ENCODE results near the gene SOWAHC.
"Not testable (repeated sequence)": the region's sequence is repeated elsewhere in the genome, so short reads cannot be mapped to it uniquely, and the experiment has no call there.

The SOWAHC gene, protein sequence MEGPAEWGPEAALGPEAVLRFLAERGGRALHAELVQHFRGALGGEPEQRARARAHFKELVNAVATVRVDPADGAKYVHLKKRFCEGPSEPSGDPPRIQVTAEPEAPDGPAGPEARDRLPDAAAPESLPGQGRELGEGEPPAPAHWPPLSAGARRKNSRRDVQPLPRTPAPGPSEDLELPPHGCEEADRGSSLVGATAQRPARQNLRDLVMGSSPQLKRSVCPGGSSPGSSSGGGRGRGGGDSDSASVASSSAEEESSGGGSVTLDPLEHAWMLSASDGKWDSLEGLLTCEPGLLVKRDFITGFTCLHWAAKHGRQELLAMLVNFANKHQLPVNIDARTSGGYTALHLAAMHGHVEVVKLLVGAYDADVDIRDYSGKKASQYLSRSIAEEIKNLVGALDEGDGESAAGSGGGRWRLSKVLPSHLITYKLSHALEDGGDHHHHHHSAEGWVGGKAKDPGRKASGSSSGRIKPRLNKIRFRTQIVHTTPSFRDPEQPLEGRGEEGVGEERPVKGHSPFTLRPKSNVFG

DNA sequence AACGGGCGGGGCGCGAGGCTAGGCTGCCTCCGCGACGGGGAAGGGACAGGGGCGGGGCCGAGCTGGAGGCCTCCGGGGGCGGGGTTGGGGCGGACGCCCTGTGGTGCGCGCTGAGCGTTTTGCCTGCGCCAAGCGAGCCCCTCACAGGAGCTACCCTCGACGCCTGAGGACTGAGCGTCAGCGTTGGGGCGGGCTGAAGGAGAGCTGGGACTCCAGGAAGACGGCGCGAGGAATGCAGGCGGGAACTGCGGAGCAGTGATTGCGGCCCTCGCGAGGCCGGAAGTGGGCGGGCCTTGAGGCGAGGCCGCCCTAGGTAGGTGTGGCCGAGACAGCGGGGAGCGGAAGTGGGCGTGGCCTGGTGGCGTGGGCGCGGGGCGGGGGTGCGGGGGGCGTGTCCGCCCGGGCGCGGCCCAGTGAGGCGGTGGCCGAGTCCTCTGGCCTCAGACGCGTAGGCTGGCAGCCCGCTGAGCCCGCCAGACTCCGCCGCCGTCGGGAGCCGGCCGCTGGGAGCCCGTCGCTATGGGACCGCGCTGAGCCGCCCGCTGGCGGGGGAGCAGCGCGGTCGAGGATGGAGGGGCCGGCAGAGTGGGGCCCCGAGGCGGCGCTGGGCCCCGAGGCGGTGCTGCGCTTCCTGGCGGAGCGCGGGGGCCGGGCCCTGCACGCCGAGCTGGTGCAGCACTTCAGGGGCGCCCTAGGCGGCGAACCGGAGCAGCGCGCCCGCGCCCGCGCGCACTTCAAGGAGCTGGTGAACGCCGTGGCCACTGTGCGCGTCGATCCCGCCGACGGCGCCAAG lies at the start of gene SOWAHC, which contains the start of gene SEPTIN10:
TSS of gene SOWAHC (plus strand) at position 443 of the 793 bp plus-strand sequence. CDS start at position 569, 126 bp downstream.
TSS of gene SEPTIN10 (minus strand) at position 45 of the 793 bp plus-strand sequence. CDS start 139 bp downstream, outside the sequence.
- in situ Hi-C loops (cut with MboI; ENCODE audit: low sequenced_read_pairs), result no loop called here

GRCh38 chr2:109575373-109575772 lies 38.8 kb upstream of the SOWAHC start:
- in situ Hi-C loops (cut with MboI; ENCODE audit: low sequenced_read_pairs), result no loop called here

- in situ Hi-C loops (cut with MboI; ENCODE audit: low sequenced_read_pairs), result not testable (repeated sequence)
Measured at GRCh38 chr2:109577630-109578029, 36.5 kb upstream of the SOWAHC start.

DNA sequence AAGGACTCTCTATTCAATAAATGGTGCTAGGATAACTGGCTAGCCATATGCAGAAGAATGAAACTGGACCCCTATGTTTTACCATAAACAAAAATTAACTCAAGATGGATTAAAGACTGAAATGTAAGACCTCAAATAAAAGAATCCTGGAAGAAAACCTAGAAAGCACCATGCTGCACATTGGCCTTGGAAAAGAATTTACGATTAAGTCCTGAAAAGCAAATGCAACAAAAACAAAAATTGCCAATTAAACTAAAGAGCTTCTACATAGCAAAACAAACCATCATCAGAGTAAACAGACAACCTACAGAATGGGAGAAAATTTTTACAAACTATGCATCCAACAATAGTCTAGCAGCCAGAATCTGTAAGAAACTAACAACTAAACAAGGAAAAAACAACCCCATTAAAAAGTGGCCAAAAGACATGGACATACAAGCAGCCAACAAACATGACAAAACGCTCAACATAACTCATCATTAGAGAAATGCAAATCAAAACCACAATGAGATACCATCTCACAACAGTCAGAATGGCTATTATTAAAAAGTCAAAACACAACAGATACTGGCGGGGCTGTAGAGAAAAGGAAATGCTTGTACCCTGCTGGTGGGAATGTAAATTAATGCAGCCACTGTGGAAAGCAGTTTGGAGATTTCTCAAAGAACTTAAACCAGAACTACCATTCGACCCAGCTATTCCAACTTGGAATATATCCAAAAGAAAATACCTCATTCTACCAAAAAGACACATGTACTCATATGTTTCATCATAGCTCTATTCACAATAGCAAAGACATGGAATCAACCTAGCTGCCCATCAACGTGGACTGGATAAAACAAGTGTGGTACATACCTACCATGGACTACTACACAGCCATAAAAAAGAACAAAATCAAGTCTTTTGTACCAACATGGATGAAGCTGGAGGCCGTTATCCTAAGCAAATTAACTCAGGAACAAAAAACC lies 31.0 kb upstream of the SOWAHC start:
- in situ Hi-C loops (cut with MboI; ENCODE audit: low sequenced_read_pairs), result no loop called here

GRCh38 chr2:109586687-109587086 lies 27.5 kb upstream of the SOWAHC start:
- in situ Hi-C loops (cut with MboI; ENCODE audit: low sequenced_read_pairs), result no loop called here

GRCh38 chr2:109591206-109591605 lies 23.0 kb upstream of the SOWAHC start:
- in situ Hi-C loops (cut with MboI; ENCODE audit: low sequenced_read_pairs), result no loop called here

- in situ Hi-C loops (cut with MboI; ENCODE audit: low sequenced_read_pairs), result no loop called here
Measured at GRCh38 chr2:109592905-109593304, 21.3 kb upstream of the SOWAHC start.

DNA sequence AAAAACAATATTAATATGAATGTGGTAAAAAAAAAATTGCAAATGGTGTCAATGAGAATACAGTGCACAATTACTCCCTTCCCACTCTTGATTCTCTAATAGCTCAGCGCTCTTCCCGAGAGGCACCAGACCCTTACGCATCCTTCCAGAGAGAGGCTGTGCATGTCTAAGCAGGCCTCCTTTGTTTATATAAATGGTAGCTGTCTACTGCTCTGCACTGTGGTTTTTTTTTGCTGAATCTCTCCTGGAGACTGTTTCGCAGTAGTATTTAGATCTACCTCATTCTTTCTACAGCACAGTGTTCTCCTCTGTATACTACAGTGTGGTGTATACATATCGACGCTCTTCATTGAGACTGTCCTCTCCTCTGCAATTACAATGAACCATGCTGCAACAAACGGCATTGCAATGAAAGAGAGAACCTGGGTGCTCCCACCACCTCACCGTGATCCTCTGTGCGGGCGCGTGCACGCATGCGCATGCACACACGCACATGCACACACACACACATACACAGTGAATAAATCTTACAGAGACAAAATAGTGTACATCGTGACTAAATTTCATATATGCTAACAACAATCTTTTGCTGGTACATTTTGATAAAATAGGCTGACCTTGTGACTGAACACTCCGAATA lies 19.8 kb upstream of the SOWAHC start:
- in situ Hi-C loops (cut with MboI; ENCODE audit: low sequenced_read_pairs), result no loop called here

- in situ Hi-C loops (cut with MboI; ENCODE audit: low sequenced_read_pairs), result no loop called here
Measured at GRCh38 chr2:109595644-109596043, 18.5 kb upstream of the SOWAHC start.

- in situ Hi-C loops (cut with MboI; ENCODE audit: low sequenced_read_pairs), result no loop called here
Measured at GRCh38 chr2:109597283-109597682, 16.9 kb upstream of the SOWAHC start.

GRCh38 chr2:109601783-109602182 lies 12.4 kb upstream of the SOWAHC start:
- in situ Hi-C loops (cut with MboI; ENCODE audit: low sequenced_read_pairs), result no loop called here

GRCh38 chr2:109602617-109603188 lies 11.5 kb upstream of the SOWAHC start:
- in situ Hi-C loops (cut with MboI; ENCODE audit: low sequenced_read_pairs), result no loop called here

- in situ Hi-C loops (cut with MboI; ENCODE audit: low sequenced_read_pairs), result no loop called here
Measured at GRCh38 chr2:109604597-109604996, 9.6 kb upstream of the SOWAHC start.

DNA sequence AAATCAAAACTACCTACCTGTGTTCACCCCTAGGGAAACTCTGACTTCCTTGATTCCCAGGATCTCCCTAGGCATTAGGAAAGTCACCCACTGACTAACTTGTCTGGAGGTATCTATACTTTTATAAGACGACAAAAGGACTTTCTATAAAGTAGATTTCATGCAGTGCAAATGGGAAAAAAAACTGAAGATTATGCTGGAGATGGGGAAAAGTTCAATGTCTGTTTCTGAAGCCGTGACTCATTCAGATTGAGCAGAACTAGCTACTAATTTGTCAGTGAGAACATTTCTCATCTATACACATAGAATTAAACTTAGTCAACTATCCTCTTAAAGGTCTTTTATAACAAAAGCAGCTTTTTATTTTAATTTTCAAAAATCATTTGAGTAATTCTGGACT lies 6.4 kb upstream of the SOWAHC start:
- in situ Hi-C loops (cut with MboI; ENCODE audit: low sequenced_read_pairs), result no loop called here

DNA sequence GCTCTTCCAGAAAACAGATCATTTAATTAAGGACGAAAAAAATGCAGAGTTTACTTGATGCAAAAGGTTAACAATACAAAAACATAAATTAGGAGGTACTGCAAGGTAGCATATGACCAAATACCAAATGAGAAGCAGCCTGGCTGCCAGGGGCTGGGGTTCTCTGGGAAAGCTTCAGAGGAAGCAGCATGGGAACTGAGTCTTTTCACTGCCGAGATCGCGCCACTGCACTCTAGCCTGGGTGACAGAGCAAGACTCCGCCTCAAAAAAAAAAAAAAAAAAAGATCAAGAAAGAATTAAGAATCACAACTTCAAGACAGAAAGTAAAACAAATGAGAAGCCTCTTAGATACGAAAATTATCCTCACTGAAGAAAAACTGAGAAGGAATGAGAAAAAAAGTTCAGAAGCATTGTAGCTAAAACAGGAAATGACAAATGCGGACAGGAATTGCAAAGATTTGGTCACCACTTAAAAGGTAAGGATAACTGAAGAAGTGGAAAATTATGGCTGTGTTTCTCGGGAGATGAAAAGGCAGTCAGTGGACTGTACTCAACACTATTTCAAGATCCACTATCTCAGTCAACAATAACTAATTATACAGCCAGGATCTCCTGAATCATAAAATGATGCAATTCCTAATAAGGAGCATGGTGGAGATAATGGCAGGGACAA lies 4.7 kb upstream of the SOWAHC start:
- in situ Hi-C loops (cut with MboI; ENCODE audit: low sequenced_read_pairs), result no loop called here

- in situ Hi-C loops (cut with MboI; ENCODE audit: low sequenced_read_pairs), result no loop called here
Measured at GRCh38 chr2:109611467-109612095, 2.6 kb upstream of the SOWAHC start.

DNA sequence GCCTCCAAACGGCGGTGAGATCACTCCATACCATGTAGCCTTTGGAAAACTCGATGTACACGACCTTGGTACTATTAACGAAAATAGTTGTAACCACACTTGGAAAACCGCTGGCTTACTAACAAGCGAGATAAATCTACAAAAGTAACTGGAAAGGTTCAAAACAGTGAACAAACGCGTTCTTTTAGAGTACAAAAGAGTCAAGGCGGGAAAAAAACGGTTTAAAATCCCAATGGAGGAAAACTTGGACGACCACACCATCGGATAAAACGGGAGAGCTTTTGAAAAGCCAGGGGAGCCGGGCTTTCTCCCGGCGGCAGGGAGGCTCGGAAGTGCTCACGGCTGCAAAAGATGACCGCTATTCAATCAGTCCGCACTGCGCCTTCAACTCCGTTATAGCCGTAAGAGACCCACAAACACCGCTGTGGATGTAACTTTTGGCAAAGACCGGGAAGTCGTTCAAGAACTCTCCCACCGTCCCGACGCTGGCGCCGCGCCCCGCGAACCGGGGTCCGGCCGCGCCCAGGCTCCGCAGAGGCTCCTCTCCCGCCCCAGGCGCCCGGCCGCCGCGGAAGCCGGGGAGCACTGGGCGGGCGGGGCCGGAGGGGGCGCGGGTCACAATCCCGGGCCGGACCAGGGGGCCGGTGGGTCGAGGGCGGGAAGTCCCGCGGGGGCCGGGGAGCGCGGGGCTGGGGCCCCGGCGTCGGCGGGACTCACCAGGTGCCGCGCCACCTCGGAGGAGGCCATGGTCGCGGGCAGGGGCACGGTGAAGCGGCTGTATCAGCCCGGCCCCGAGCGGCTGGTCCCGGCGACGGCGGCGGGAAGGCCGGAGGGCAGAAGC lies 863 bp upstream of the SOWAHC start:
- in situ Hi-C loops (cut with MboI; ENCODE audit: low sequenced_read_pairs), result no loop called here
